ENCODE results near the gene TPCN1. TPM values are rescaled to one million over a fixed set of nuclear protein-coding genes. Genes with fewer than 3 reads are reported as not detected.

Gene TPCN1
- 93.3 TPM for total RNA-seq
- polyA plus RNA-seq (ENCODE audit: insufficient read depth, low read depth, low replicate concordance), result 38.4 TPM
- long read RNA-seq, donor 1, result 0 reads
- long read RNA-seq, donor 2, result 0 reads
- long read RNA-seq, donor 3, full-length matches to known transcripts, result 1 of 6 reads
- long read RNA-seq, donor 3, partial matches to known transcripts, result 5 of 6 reads
- long read RNA-seq, donor 3, other reads (novel, unspliced or antisense), result 0 of 6 reads
- long read RNA-seq, donor 4, full-length matches to known transcripts, result 2 of 2 reads
- long read RNA-seq, donor 4, partial matches to known transcripts, result 0 of 2 reads
- long read RNA-seq, donor 4, other reads (novel, unspliced or antisense), result 0 of 2 reads
- long read RNA-seq, donor 5, result 0 reads
- long read RNA-seq, donor 6, result 0 reads
- long read RNA-seq, donor 7, full-length matches to known transcripts, result 9 of 84 reads
- long read RNA-seq, donor 7, partial matches to known transcripts, result 59 of 84 reads
- long read RNA-seq, donor 7, other reads (novel, unspliced or antisense), result 16 of 84 reads
- long read RNA-seq, donor 8, result 0 reads
- long read RNA-seq, donor 9, result 0 reads
- long read RNA-seq, donor 10, result 0 reads

- TF ChIP-seq CTCF (IDR thresholded peaks at IDR 0.05; ENCODE audit: borderline replicate concordance, extremely low read depth, insufficient read depth), result no peak
- peak within 1 kb of the TSS; percentile 89 to 96 for H3K27ac ChIP-seq (ENCODE audit: low read depth in 2 of 2, low read length in 2 of 2)
- H3K9ac ChIP-seq (ENCODE audit: low read length in 3 of 3), result peak within 1 kb of the TSS; percentile 57 to 95 (median 89)
- intact Hi-C loops (cut with DNase I), result no loop called here
- FAIRE-seq (peak; percentile 99), DNase-seq (peak; percentile 100)
- H3K4me3 ChIP-seq (ENCODE audit: low read length in 3 of 3), result peak within 1 kb of the TSS; percentile 83 to 94 (median 85)
- no peaks in the 10 kb centered on the region for H3K9me3 ChIP-seq (ENCODE audit: control insufficient read depth in 2 of 3, insufficient read depth in 1 of 3, low read length in 3 of 3)
- peaks cover 0 to 12% (median 8%) of the 10 kb centered on the region in 3 donors for H3K4me1 ChIP-seq (ENCODE audit: control insufficient read depth in 2 of 3, insufficient read depth in 2 of 3, low read depth in 1 of 3, low read length in 3 of 3)
- H3K27me3 ChIP-seq (ENCODE audit: control insufficient read depth, insufficient read depth, low read length), result no peaks in the 10 kb centered on the region
- H3K36me3 ChIP-seq (ENCODE audit: control insufficient read depth in 2 of 3, insufficient read depth in 3 of 3, low read length in 3 of 3), result no peaks in the 10 kb centered on the region
Measured at GRCh38 chr12:113221181-113221996, at the start of gene TPCN1. TSS of gene TPCN1 (plus strand) at chr12:113221464. CDS start at chr12:113226853, 5,389 bp downstream.

GRCh38 chr12:113171543-113171942, 49.7 kb upstream of the TPCN1 start:
- no peak for DNase-seq
- Histone ChIP-seq H3K9me3 (ENCODE audit: control insufficient read depth in 2 of 3, insufficient read depth in 1 of 3, low read length in 3 of 3) (no peaks in the 10 kb centered on the region), H3K4me1 (ENCODE audit: control insufficient read depth in 2 of 3, insufficient read depth in 2 of 3, low read depth in 1 of 3, low read length in 3 of 3) (no peaks in the 10 kb centered on the region), H3K36me3 (ENCODE audit: control insufficient read depth in 2 of 3, insufficient read depth in 3 of 3, low read length in 3 of 3) (peaks cover 2 to 52% (median 29%) of the 10 kb centered on the region in 3 donors), H3K27me3 (ENCODE audit: control insufficient read depth, insufficient read depth, low read length) (no peaks in the 10 kb centered on the region), H3K4me3 (ENCODE audit: low read length in 3 of 3) (no peak overlapping the region), H3K27ac (ENCODE audit: low read depth in 2 of 2, low read length in 2 of 2) (no peak overlapping the region), H3K9ac (ENCODE audit: low read length in 3 of 3) (no peak overlapping the region)
- intact Hi-C loops (cut with DNase I), result loop anchor here (10.0 kb wide), 1 partner anchor 277 kb away; no protein-coding TSS in a partner anchor
- FAIRE-seq, result no peak
- TF ChIP-seq CTCF (IDR thresholded peaks at IDR 0.05; ENCODE audit: borderline replicate concordance, extremely low read depth, insufficient read depth), result no peak

- no peak for TF ChIP-seq CTCF (IDR thresholded peaks at IDR 0.05; ENCODE audit: borderline replicate concordance, extremely low read depth, insufficient read depth)
- no peak for DNase-seq
- intact Hi-C loops (cut with DNase I), result loop anchor here (10.0 kb wide), 1 partner anchor 277 kb away; no protein-coding TSS in a partner anchor
Measured at GRCh38 chr12:113172185-113172584, 49.1 kb upstream of the TPCN1 start.

More at GRCh38 chr12:113172185-113172584, 49.1 kb upstream of the TPCN1 start:
- H3K36me3 ChIP-seq (ENCODE audit: control insufficient read depth in 2 of 3, insufficient read depth in 3 of 3, low read length in 3 of 3), result peaks cover 5 to 58% (median 31%) of the 10 kb centered on the region in 3 donors
- H3K4me1 ChIP-seq (ENCODE audit: control insufficient read depth in 2 of 3, insufficient read depth in 2 of 3, low read depth in 1 of 3, low read length in 3 of 3), result no peaks in the 10 kb centered on the region
- H3K27me3 ChIP-seq (ENCODE audit: control insufficient read depth, insufficient read depth, low read length), result no peaks in the 10 kb centered on the region
- no peak overlapping the region for H3K9ac ChIP-seq (ENCODE audit: low read length in 3 of 3)
- H3K27ac ChIP-seq (ENCODE audit: low read depth in 2 of 2, low read length in 2 of 2), result no peak overlapping the region
- no peaks in the 10 kb centered on the region for H3K9me3 ChIP-seq (ENCODE audit: control insufficient read depth in 2 of 3, insufficient read depth in 1 of 3, low read length in 3 of 3)
- H3K4me3 ChIP-seq (ENCODE audit: low read length in 3 of 3), result no peak overlapping the region
- FAIRE-seq, result no peak

Measured in kidney (tissue), 22 donors.